ENCODE data around the gene ACD.

DNA sequence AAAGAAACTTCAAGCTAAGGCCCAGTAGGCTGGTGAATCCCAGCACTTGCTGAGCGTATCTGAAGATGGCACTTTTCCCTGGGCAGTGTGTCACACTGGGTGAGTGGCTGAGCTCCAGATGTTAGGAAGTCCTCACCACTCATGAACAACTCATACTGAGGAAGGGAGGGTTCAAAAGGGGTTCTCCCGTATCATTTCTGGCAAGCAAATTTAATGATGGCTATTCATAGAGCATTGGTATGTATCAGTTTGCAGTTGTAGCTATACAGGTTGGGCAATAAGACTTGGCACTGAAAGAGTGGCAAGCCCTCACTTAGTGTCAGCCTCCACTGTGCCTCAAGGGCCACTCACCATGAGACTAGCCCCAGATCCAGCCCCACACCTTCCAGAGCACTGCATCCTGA is 48.3 kb upstream of the ACD start:
- TF ChIP-seq, protein P1, sequence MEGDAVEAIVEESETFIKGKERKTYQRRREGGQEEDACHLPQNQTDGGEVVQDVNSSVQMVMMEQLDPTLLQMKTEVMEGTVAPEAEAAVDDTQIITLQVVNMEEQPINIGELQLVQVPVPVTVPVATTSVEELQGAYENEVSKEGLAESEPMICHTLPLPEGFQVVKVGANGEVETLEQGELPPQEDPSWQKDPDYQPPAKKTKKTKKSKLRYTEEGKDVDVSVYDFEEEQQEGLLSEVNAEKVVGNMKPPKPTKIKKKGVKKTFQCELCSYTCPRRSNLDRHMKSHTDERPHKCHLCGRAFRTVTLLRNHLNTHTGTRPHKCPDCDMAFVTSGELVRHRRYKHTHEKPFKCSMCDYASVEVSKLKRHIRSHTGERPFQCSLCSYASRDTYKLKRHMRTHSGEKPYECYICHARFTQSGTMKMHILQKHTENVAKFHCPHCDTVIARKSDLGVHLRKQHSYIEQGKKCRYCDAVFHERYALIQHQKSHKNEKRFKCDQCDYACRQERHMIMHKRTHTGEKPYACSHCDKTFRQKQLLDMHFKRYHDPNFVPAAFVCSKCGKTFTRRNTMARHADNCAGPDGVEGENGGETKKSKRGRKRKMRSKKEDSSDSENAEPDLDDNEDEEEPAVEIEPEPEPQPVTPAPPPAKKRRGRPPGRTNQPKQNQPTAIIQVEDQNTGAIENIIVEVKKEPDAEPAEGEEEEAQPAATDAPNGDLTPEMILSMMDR (IDR thresholded peaks at IDR 0.05), result no peak
- TF ChIP-seq POLR2A (IDR thresholded peaks at IDR 0.05), result no peak
